Lung (tissue), 12 donors: Measurements from ENCODE around the gene KRT20. TPM values are rescaled to one million over a fixed set of nuclear protein-coding genes. Genes with fewer than 3 reads are reported as not detected.
A peak's percentile ranks its signal among the peaks of the same experiment; 100 is the strongest.

Experiments used
- ATAC-seq: fragments of 200-7000 bp; cut with Tn5 transposase; one replicate; pipeline ENCODE4 v1.9.1; 2020; ENCODE audit warnings: moderate number of reproducible peaks; ENCODE audit not compliant: insufficient read depth, low FRiP score
- DNase-seq, 3 donors: peaks; one replicate each; pipeline ENCODE4 v3.0.0-alpha.2; 2013 to 2017
- H3K27ac ChIP-seq, 2 donors: one replicate each; pipeline ENCODE4 v1.5.1; 2013; ENCODE audit warnings: mild to moderate bottlenecking in 2 of 2, moderate library complexity in 2 of 2, control low read depth in 1 of 2, inconsistent platforms in 1 of 2, low read depth in 1 of 2, low read length in 1 of 2
- H3K27me3 ChIP-seq, 3 donors: one replicate each; pipeline ENCODE4 v1.5.1; 2013; ENCODE audit warnings: low read length in 2 of 3; ENCODE audit not compliant: control insufficient read depth in 3 of 3, insufficient read depth in 3 of 3
- H3K36me3 ChIP-seq, 4 donors: one replicate each; pipeline ENCODE4 v1.5.1; 2013; ENCODE audit warnings: low read length in 4 of 4, mild to moderate bottlenecking in 1 of 4, moderate library complexity in 1 of 4; ENCODE audit not compliant: control insufficient read depth in 4 of 4, insufficient read depth in 4 of 4
- H3K4me1 ChIP-seq, 5 donors: one replicate each; pipeline ENCODE4 v1.5.1; 2013; ENCODE audit warnings: low read length in 5 of 5, mild to moderate bottlenecking in 2 of 5, moderate library complexity in 1 of 5; ENCODE audit not compliant: control insufficient read depth in 5 of 5, insufficient read depth in 5 of 5
- H3K4me3 ChIP-seq: one replicate; pipeline ENCODE4 v1.5.1; 2013; ENCODE audit warnings: mild to moderate bottlenecking, control low read depth, moderate library complexity
- H3K9ac ChIP-seq, 2 donors: one replicate each; pipeline ENCODE4 v1.5.1; 2013; ENCODE audit warnings: low read length in 2 of 2, control low read depth in 1 of 2; ENCODE audit not compliant: insufficient read depth in 1 of 2
- H3K9me3 ChIP-seq, 4 donors: one replicate each; pipeline ENCODE4 v1.5.1; 2013; ENCODE audit warnings: low read length in 3 of 4, mild to moderate bottlenecking in 1 of 4, moderate library complexity in 1 of 4; ENCODE audit not compliant: control insufficient read depth in 4 of 4, insufficient read depth in 3 of 4
- WGBS, 2 donors: extraction: QIAGEN DNeasy Blood & Tissue Kit; methylation state at CpG; one replicate each; pipeline ENCODE4 v1.1.7; 2013; 5-methylcytosine and 5-hydroxymethylcytosine counted together
- polyA plus RNA-seq, 2 donors: library from polyadenylated mRNA; stranded (reverse); fragments of 200-250 nt; gene quantifications; one replicate each; pipeline ENCODE4 v1.2.1, GENCODE V29; 2013
- total RNA-seq, 2 donors: library from RNA; depleted of rRNA in 1 of 2; stranded (reverse); fragments of >200 nt in 1 of 2; gene quantifications; one replicate each; pipeline ENCODE4 v1.2.1, GENCODE V29; 2014 to 2021
- TF ChIP-seq, protein P1 (sequence below): IDR thresholded peaks from 2 replicates; pipeline ENCODE4 v1.5.1; 2012; ENCODE audit warnings: mild to moderate bottlenecking; ENCODE audit errors: control extremely low read depth, extremely low read depth
- donor health status: control.
- donor health status: control.
- donor health status: Bipolar disorder and iron deficiency.
- donor health status: healthy.
- donor health status: DM: yes; HTN: yes; CAD: no.

The KRT20 gene
- total and polyA plus RNA-seq, 4 donors, result 0.24 to 0.31 TPM; not detected in 2

DNA sequence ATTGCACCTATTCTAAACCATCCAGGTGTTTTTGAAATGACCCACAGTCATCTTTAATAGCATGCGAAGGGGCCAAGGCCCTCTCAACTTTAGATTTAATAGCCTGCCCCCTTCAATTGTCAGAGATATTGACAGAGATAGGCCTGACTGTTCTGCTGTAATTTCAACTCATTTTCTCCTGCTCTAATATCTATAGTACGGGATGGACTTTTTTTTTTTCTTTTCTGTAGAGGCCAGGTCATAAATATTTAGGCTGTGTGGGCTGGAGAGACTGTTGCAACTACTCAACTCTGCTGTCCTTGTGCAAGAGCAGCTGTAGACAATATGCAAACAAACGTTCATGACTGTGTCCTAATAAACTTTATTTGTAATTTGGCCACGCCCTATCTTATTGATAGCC, 24.7 kb upstream of the KRT20 start:
- Histone ChIP-seq H3K36me3 (no peaks in the 10 kb centered on the region), H3K27me3 (peaks cover 0 to 2% (median 0%) of the 10 kb centered on the region in 3 donors), H3K9ac (no peak overlapping the region), H3K27ac (no peak overlapping the region), H3K4me1 (peaks cover 0 to 15% (median 0%) of the 10 kb centered on the region in 5 donors), H3K9me3 (no peaks in the 10 kb centered on the region), H3K4me3 (no peak overlapping the region)
- 40 to 47% methylated on average over 4 of the region's 4 CpGs for WGBS, 2 donors
- DNase-seq, result peak in 2 of 3 donors; percentile 6 to 39
- TF ChIP-seq, protein P1, sequence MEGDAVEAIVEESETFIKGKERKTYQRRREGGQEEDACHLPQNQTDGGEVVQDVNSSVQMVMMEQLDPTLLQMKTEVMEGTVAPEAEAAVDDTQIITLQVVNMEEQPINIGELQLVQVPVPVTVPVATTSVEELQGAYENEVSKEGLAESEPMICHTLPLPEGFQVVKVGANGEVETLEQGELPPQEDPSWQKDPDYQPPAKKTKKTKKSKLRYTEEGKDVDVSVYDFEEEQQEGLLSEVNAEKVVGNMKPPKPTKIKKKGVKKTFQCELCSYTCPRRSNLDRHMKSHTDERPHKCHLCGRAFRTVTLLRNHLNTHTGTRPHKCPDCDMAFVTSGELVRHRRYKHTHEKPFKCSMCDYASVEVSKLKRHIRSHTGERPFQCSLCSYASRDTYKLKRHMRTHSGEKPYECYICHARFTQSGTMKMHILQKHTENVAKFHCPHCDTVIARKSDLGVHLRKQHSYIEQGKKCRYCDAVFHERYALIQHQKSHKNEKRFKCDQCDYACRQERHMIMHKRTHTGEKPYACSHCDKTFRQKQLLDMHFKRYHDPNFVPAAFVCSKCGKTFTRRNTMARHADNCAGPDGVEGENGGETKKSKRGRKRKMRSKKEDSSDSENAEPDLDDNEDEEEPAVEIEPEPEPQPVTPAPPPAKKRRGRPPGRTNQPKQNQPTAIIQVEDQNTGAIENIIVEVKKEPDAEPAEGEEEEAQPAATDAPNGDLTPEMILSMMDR, result no peak
- peak; percentile 51 for ATAC-seq

DNA sequence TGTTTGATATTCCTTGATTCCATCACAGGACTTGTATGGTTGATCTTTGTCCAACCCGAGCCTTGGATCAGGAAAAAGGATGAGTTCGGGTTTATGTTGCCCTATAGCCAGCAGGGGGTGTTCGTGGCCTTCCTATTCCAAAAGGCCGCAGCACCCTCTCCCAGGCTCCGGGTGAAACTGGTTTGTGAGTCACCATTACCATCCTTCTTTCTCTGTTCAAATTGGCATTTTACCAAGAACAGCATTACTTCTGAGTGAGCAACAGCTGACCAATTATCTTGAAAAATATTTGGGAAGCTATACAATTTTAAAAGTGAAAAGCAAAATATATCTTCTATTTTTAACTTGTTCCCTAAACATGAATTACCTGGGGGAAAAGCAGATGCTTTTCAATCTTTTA, 24.3 kb upstream of the KRT20 start:
- TF ChIP-seq, protein P1, result peak; percentile 50
- Histone ChIP-seq H3K9me3 (no peaks in the 10 kb centered on the region), H3K36me3 (no peaks in the 10 kb centered on the region), H3K27ac (no peak overlapping the region), H3K9ac (no peak overlapping the region), H3K4me3 (no peak overlapping the region), H3K4me1 (peaks cover 0 to 15% (median 0%) of the 10 kb centered on the region in 5 donors), H3K27me3 (peaks cover 0 to 2% (median 0%) of the 10 kb centered on the region in 3 donors)
- peak; percentile 61 to 83 (median 78) for DNase-seq
- WGBS, 2 donors, result 1% methylated on average over 5 of the region's 5 CpGs
- peak; percentile 90 for ATAC-seq

DNA sequence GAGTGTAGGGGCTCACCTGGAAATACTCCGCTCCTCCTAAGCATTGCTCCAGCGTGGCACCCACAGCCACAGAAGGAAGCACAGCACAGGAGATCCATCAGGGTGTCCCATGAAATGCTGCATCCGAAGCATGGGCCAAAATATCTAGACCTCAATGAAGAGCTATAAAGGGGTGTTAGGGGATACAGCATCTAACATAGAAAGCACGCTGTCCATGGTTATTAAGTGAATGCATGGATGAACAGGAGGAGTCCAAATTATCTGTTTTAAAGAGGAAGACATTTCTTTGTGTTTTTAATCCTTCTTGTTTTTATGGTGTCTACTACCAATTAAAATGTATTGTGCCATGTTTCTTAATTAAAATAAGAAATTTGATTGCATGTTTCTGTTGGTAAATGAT, 21.6 kb upstream of the KRT20 start:
- Histone ChIP-seq H3K9me3 (no peaks in the 10 kb centered on the region), H3K27me3 (peaks cover 0 to 2% (median 0%) of the 10 kb centered on the region in 3 donors), H3K9ac (no peak overlapping the region), H3K27ac (no peak overlapping the region), H3K36me3 (no peaks in the 10 kb centered on the region), H3K4me3 (no peak overlapping the region), H3K4me1 (peaks cover 0 to 15% (median 0%) of the 10 kb centered on the region in 5 donors)
- no peak for ATAC-seq
- 88 to 96% methylated on average over 4 of the region's 4 CpGs for WGBS, 2 donors
- TF ChIP-seq, protein P1, result no peak
- DNase-seq, result no peak

DNA sequence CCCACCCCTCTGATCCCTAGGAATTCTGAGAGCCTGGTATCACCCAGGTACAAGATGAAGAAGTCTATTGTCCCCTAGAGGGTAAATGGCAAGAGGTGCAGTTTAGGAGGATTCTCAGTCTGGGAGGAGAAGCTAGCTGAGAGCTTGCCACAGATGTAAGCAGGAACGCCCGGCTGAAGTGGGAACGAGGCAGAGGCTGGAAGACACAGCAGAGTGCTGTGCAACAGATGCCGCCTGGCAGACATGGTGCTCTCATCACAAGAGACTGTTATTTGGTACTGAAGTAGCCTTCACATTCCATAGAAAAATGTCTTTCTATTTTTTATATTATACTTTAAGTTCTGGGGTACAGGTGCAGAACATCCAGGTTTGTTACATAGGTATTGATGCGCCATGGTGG, 20.3 kb upstream of the KRT20 start:
- Histone ChIP-seq H3K9ac (no peak overlapping the region), H3K4me3 (no peak overlapping the region), H3K4me1 (peaks cover 0 to 9% (median 0%) of the 10 kb centered on the region in 5 donors), H3K36me3 (no peaks in the 10 kb centered on the region), H3K27ac (no peak overlapping the region), H3K9me3 (no peaks in the 10 kb centered on the region), H3K27me3 (peaks cover 0 to 2% (median 0%) of the 10 kb centered on the region in 3 donors)
- 86 to 97% methylated on average over 5 of the region's 5 CpGs for WGBS, 2 donors
- DNase-seq (no peak), ATAC-seq (no peak)
- TF ChIP-seq, protein P1, result no peak
